Neural cell (in vitro differentiated cells): ENCODE data around the gene FAM193B. TPM values are rescaled to one million over a fixed set of nuclear protein-coding genes. Genes with fewer than 3 reads are reported as not detected.
A peak's percentile ranks its signal among the peaks of the same experiment; 100 is the strongest.

Source experiments
- H2AFZ ChIP-seq: fragments of 200-600, 300-800 bp; sonication (generic), shearing (Covaris generic); 2 replicates; pipeline ENCODE4 v1.6.0; 2014; ENCODE audit warnings: low read depth, mild to moderate bottlenecking, antibody characterized with exemption, low read length, moderate library complexity
- H3F3A ChIP-seq: fragments of 200-600 bp; shearing (Covaris generic); 2 replicates; pipeline ENCODE4 v1.6.1; 2016; ENCODE audit warnings: mild to moderate bottlenecking, moderate library complexity, mixed read lengths, antibody characterized with exemption, low read length; ENCODE audit not compliant: insufficient read depth, poor library complexity, severe bottlenecking
- H3K27ac ChIP-seq: fragments of 200-600, 300-800 bp; sonication (generic), shearing (Covaris generic); 2 replicates; pipeline ENCODE4 v1.5.1; 2014; ENCODE audit warnings: mild to moderate bottlenecking, low read length, moderate library complexity
- H3K27me3 ChIP-seq: fragments of 300-800, 200-600 bp; sonication (generic), shearing (Covaris generic); 2 replicates; pipeline ENCODE4 v1.6.0; 2014; ENCODE audit warnings: mild to moderate bottlenecking, low read depth, low read length, moderate library complexity; ENCODE audit not compliant: insufficient read depth
- H3K36me3 ChIP-seq: fragments of 300-800, 200-600 bp; sonication (generic), shearing (Covaris generic); 2 replicates; pipeline ENCODE4 v1.5.1; 2014; ENCODE audit warnings: mild to moderate bottlenecking, antibody characterized with exemption, low read length, moderate library complexity; ENCODE audit not compliant: insufficient read depth
- H3K4me2 ChIP-seq: fragments of 300-800, 200-600 bp; sonication (generic), shearing (Covaris generic); 2 replicates; pipeline ENCODE4 v1.6.0; 2014; ENCODE audit warnings: mild to moderate bottlenecking, low read length
- H3K4me3 ChIP-seq: fragments of 300-800, 200-600 bp; sonication (generic), shearing (Covaris generic); 2 replicates; pipeline ENCODE4 v1.5.1; 2014; ENCODE audit warnings: mild to moderate bottlenecking, low read length, moderate library complexity
- H3K79me2 ChIP-seq: fragments of 200-600 bp; shearing (Covaris generic); replicated peaks from 2 replicates; pipeline ENCODE4 v1.6.0; 2014; ENCODE audit warnings: mild to moderate bottlenecking, low read length, moderate library complexity; ENCODE audit not compliant: insufficient read depth
- H3K9ac ChIP-seq: fragments of 300-800, 200-600 bp; sonication (generic), shearing (Covaris generic); 2 replicates; pipeline ENCODE4 v1.6.1; 2016; ENCODE audit warnings: mild to moderate bottlenecking, low read length, mixed read lengths
- H3K9me2 ChIP-seq: fragments of 200-600 bp; shearing (Covaris generic); 2 replicates; pipeline ENCODE4 v1.6.1; 2016; ENCODE audit warnings: mild to moderate bottlenecking, low read length, mixed read lengths; ENCODE audit not compliant: insufficient read depth
- H3K9me3 ChIP-seq: fragments of 200-600, 300-800 bp; sonication (generic), shearing (Covaris generic); 2 replicates; pipeline ENCODE4 v1.6.1; 2016; ENCODE audit warnings: mild to moderate bottlenecking, mixed run types, low read length, moderate library complexity, mixed read lengths
- H4K20me1 ChIP-seq: fragments of 200-600 bp; shearing (Covaris generic); 2 replicates; pipeline ENCODE4 v1.6.1; 2016; ENCODE audit warnings: mild to moderate bottlenecking, mixed run types; ENCODE audit not compliant: insufficient read depth
- CTCF ChIP-seq: fragments of 450-650 bp; IDR thresholded peaks from 2 replicates; pipeline ENCODE4 v1.5.1; 2014; ENCODE audit warnings: antibody characterized with exemption, mild to moderate bottlenecking, moderate library complexity; ENCODE audit not compliant: poor library complexity, severe bottlenecking
- EP300 ChIP-seq: fragments of 450-650 bp; conservative IDR thresholded peaks from 2 replicates; pipeline ENCODE4 v1.6.1; 2014; ENCODE audit warnings: antibody characterized with exemption, mild to moderate bottlenecking, moderate library complexity; ENCODE audit not compliant: poor library complexity, severe bottlenecking
- EZH2 ChIP-seq: fragments of 200-600, 300-800 bp; shearing (Covaris generic), sonication (generic); IDR thresholded peaks from 2 replicates; pipeline ENCODE4 v1.6.1; 2014; ENCODE audit warnings: antibody characterized with exemption, low read length, borderline replicate concordance, mild to moderate bottlenecking; ENCODE audit not compliant: insufficient read depth, poor library complexity, severe bottlenecking
- MXI1 ChIP-seq: fragments of 450-650 bp; conservative IDR thresholded peaks from 2 replicates; pipeline ENCODE4 v1.6.1; 2014; ENCODE audit warnings: antibody characterized with exemption, mild to moderate bottlenecking; ENCODE audit not compliant: poor library complexity, severe bottlenecking
- POLR2AphosphoS5 ChIP-seq: IDR thresholded peaks from 2 replicates; pipeline ENCODE4 v1.6.1; 2012
- RAD21 ChIP-seq: fragments of 450-650 bp; conservative IDR thresholded peaks from 2 replicates; pipeline ENCODE4 v1.6.1; 2014; ENCODE audit warnings: antibody characterized with exemption, mild to moderate bottlenecking, moderate library complexity
- REST ChIP-seq: IDR thresholded peaks from 2 replicates; pipeline ENCODE4 v1.6.1; 2012; ENCODE audit warnings: borderline replicate concordance
- SMC3 ChIP-seq: fragments of 450-650 bp; conservative IDR thresholded peaks from 2 replicates; pipeline ENCODE4 v1.6.1; 2014; ENCODE audit warnings: antibody characterized with exemption, mild to moderate bottlenecking, moderate library complexity; ENCODE audit not compliant: poor library complexity
- TAF1 ChIP-seq: IDR thresholded peaks from 2 replicates; pipeline ENCODE4 v1.6.1; 2012; ENCODE audit warnings: low read depth
- polyA plus RNA-seq: library from polyadenylated mRNA; depleted of rRNA; stranded (reverse); fragments of >200 nt; gene quantifications from 2 replicates; pipeline ENCODE4 v1.2.3, GENCODE V29; 2014

The FAM193B gene
- polyA plus RNA-seq, 1 donor from 2014 or later: 79.2 TPM

GRCh38 chr5:177501874-177502678 lies 52.3 kb downstream of the FAM193B start:
- no peak for TF ChIP-seq MXI1
- no peak overlapping the region for H2AFZ ChIP-seq
- H3K36me3 ChIP-seq: no peaks in the 10 kb centered on the region
- H3K9me2 ChIP-seq: no peaks in the 10 kb centered on the region
- no peak overlapping the region for H3K4me2 ChIP-seq
- no peaks in the 10 kb centered on the region for H3K9me3 ChIP-seq
- H3K27ac ChIP-seq: no peak overlapping the region
- H3K79me2 ChIP-seq: peaks cover 2% of the 10 kb centered on the region
- H3K9ac ChIP-seq: peak overlapping the region; percentile 40
- H3K4me3 ChIP-seq: no peak overlapping the region
- peaks cover 6% of the 10 kb centered on the region for H3K27me3 ChIP-seq
- no peaks in the 10 kb centered on the region for H3F3A ChIP-seq
- no peaks in the 10 kb centered on the region for H4K20me1 ChIP-seq

GRCh38 chr5:177500685-177501522 lies 53.5 kb downstream of the FAM193B start:
- TF ChIP-seq MXI1: peak; percentile 23
- peak; percentile 91 for TF ChIP-seq RAD21
- TF ChIP-seq REST: no peak
- TF ChIP-seq CTCF: peak; percentile 97
- peak; percentile 30 for TF ChIP-seq EP300
- peak; percentile 96 for TF ChIP-seq SMC3
- TF ChIP-seq EZH2: no peak
- TF ChIP-seq TAF1: no peak
- TF ChIP-seq POLR2AphosphoS5: peak; percentile 31
- Histone ChIP-seq H3K4me2 (no peak overlapping the region), H4K20me1 (no peaks in the 10 kb centered on the region), H3K9me2 (no peaks in the 10 kb centered on the region), H3K9me3 (no peaks in the 10 kb centered on the region), H2AFZ (no peak overlapping the region), H3K27ac (peak overlapping the region; percentile 50), H3K4me3 (no peak overlapping the region), H3K79me2 (peaks cover 11% of the 10 kb centered on the region), H3K27me3 (peaks cover 6% of the 10 kb centered on the region), H3F3A (no peaks in the 10 kb centered on the region), H3K9ac (peak overlapping the region; percentile 51), H3K36me3 (no peaks in the 10 kb centered on the region)
